Neuron (in vitro differentiated cells): ENCODE results near the gene APBA2.

Source experiments
- H2AFZ ChIP-seq: one replicate; pipeline ENCODE4 v1.6.1; 2013; ENCODE audit warnings: low read depth, mild to moderate bottlenecking, inconsistent platforms, low read length, moderate library complexity
- H3K27me3 ChIP-seq: one replicate; pipeline ENCODE4 v1.6.1; 2013; ENCODE audit warnings: low read length; ENCODE audit not compliant: insufficient read depth
- H3K36me3 ChIP-seq: one replicate; pipeline ENCODE4 v1.6.1; 2013; ENCODE audit warnings: low read length; ENCODE audit not compliant: insufficient read depth
- H3K4me1 ChIP-seq: one replicate; pipeline ENCODE4 v1.6.1; 2013; ENCODE audit warnings: low read length; ENCODE audit not compliant: insufficient read depth
- H3K4me3 ChIP-seq: 2 replicates; pipeline ENCODE4 v1.5.1; 2013; ENCODE audit warnings: mild to moderate bottlenecking, low read length, moderate library complexity
- H3K9me3 ChIP-seq: one replicate; pipeline ENCODE4 v1.6.1; 2013; ENCODE audit warnings: low read length

APBA2 gene

GRCh38 chr15:28892789-28893610, 7.2 kb downstream of the APBA2 start:
- Histone ChIP-seq H3K9me3 (peaks cover 17% of the 10 kb centered on the region), H3K36me3 (no peaks in the 10 kb centered on the region), H3K27me3 (no peaks in the 10 kb centered on the region), H3K4me3 (no peak overlapping the region), H3K4me1 (no peaks in the 10 kb centered on the region), H2AFZ (no peak overlapping the region)

GRCh38 chr15:28894631-28895030, 8.9 kb downstream of the APBA2 start:
- no peaks in the 10 kb centered on the region for H3K27me3 ChIP-seq
- no peak overlapping the region for H2AFZ ChIP-seq
- no peak overlapping the region for H3K4me3 ChIP-seq
- no peaks in the 10 kb centered on the region for H3K36me3 ChIP-seq
- H3K4me1 ChIP-seq = no peaks in the 10 kb centered on the region
- peaks cover 27% of the 10 kb centered on the region for H3K9me3 ChIP-seq

GRCh38 chr15:28895146-28895545, 9.4 kb downstream of the APBA2 start:
- Histone ChIP-seq H3K36me3 (no peaks in the 10 kb centered on the region), H3K27me3 (no peaks in the 10 kb centered on the region), H3K4me3 (no peak overlapping the region), H3K9me3 (peaks cover 27% of the 10 kb centered on the region), H3K4me1 (no peaks in the 10 kb centered on the region), H2AFZ (no peak overlapping the region)

DNA sequence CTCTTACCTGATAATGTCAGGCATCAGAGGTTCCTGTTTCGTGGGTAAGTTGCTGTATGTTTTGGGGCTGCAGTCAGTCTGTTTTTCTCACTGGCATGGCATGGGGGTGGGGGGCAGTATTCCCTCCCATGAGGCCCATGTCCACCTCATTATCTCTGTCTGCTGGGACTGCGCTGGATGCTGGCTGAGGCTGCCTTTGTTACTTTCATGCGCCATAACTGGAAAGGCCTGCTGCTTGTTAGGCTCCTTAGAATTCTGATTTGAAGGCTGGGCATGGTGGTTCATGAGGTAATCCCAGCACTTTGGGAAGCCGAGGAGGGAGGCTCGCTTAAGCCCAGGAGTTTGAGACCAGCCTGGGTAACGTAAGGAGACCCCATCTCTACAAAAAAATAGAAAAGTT, 9.8 kb downstream of the APBA2 start:
- Histone ChIP-seq H3K36me3 (no peaks in the 10 kb centered on the region), H3K4me3 (no peak overlapping the region), H3K9me3 (peaks cover 27% of the 10 kb centered on the region), H3K27me3 (no peaks in the 10 kb centered on the region), H2AFZ (no peak overlapping the region), H3K4me1 (no peaks in the 10 kb centered on the region)

- Histone ChIP-seq H3K36me3 (no peaks in the 10 kb centered on the region), H2AFZ (no peak overlapping the region), H3K27me3 (no peaks in the 10 kb centered on the region), H3K4me3 (no peak overlapping the region), H3K9me3 (peaks cover 27% of the 10 kb centered on the region), H3K4me1 (no peaks in the 10 kb centered on the region)
Measured at GRCh38 chr15:28896951-28897350, 11.2 kb downstream of the APBA2 start.

GRCh38 chr15:28897861-28898585, 12.2 kb downstream of the APBA2 start:
- H3K4me1 ChIP-seq = no peaks in the 10 kb centered on the region
- H3K4me3 ChIP-seq = no peak overlapping the region
- H3K27me3 ChIP-seq = no peaks in the 10 kb centered on the region
- no peaks in the 10 kb centered on the region for H3K36me3 ChIP-seq
- H2AFZ ChIP-seq = no peak overlapping the region
- peaks cover 27% of the 10 kb centered on the region for H3K9me3 ChIP-seq

DNA sequence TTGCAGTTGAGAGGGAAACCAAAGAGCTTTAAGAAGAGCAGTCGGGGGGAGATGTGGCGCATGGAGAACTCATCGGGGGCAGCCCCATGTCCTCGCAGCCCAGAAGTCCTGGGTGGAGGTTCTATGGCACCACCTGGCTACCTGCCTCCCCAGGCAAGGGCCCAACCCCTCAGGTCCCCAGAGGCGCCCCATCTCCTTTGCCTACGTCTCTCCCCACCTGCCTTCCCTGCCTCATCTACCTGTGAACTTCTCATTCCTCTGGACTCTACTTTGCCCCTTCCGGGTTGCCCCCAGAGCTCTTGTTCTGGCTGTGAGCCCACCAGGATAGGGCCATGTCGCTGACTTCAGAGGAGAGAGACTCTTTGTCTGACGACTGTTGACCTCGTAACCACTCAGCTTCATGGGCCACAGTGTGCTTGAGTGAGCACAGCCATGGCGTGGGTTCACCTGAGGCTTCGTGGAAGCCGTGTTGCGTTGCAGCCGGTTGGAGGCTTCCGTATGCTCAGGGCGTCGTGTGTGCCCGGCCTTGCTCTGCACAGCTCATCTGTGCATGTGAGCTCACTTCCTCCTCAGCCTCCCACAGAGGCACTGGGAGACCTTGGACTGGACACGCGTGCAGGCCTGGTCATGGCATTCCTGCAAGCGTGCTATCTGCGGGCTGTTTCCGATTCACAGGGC, 13.4 kb downstream of the APBA2 start:
- no peak overlapping the region for H2AFZ ChIP-seq
- peaks cover 27% of the 10 kb centered on the region for H3K9me3 ChIP-seq
- no peaks in the 10 kb centered on the region for H3K4me1 ChIP-seq
- no peaks in the 10 kb centered on the region for H3K36me3 ChIP-seq
- no peaks in the 10 kb centered on the region for H3K27me3 ChIP-seq
- no peak overlapping the region for H3K4me3 ChIP-seq

DNA sequence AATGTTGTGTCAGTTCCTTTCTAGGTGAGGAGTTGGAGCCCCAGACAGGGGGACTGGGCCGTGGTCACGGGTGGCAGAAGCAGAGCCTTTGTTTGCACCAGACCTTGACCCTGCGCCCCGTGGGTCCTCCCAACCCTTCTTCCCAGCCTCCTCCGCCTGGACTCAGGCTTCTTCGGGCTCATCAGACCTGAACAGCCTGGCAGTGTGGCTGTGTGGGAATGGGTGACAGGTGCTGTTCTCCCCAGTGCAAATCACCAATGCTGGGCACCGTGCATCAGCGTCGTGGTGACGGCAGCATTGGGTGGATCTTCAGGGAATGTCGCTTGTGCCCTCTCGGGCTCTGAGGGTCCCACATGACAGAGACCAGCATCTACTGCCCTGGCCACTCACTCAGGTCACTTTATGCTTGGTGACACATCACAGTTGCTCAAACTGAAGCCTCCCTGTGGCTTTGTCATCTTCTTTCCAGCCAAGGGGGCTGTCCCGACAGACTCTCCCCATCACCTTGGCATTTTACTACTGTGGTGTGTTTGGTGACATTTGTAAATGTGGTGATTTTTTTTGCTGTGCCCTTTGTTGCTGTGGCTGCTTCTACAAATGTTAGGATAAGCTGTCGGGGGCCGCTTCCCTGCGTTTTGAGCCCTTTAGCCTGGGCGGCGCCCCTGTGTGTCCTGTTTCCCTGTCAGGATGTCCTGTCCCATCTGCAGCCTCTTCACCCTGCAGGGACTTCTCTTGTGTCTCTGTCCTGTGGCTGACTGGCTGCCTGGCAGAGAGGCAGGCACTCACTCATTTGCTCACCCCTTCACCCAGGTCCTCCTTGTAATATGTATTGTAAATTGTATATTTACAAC, 14.5 kb downstream of the APBA2 start:
- Histone ChIP-seq H3K27me3 (no peaks in the 10 kb centered on the region), H2AFZ (no peak overlapping the region), H3K4me1 (peaks cover 6% of the 10 kb centered on the region), H3K36me3 (no peaks in the 10 kb centered on the region), H3K4me3 (no peak overlapping the region), H3K9me3 (peaks cover 21% of the 10 kb centered on the region)

GRCh38 chr15:28900892-28901586, 15.3 kb downstream of the APBA2 start:
- Histone ChIP-seq H3K27me3 (no peaks in the 10 kb centered on the region), H3K4me1 (peaks cover 9% of the 10 kb centered on the region), H3K9me3 (peaks cover 16% of the 10 kb centered on the region), H3K4me3 (no peak overlapping the region), H2AFZ (no peak overlapping the region), H3K36me3 (no peaks in the 10 kb centered on the region)

DNA sequence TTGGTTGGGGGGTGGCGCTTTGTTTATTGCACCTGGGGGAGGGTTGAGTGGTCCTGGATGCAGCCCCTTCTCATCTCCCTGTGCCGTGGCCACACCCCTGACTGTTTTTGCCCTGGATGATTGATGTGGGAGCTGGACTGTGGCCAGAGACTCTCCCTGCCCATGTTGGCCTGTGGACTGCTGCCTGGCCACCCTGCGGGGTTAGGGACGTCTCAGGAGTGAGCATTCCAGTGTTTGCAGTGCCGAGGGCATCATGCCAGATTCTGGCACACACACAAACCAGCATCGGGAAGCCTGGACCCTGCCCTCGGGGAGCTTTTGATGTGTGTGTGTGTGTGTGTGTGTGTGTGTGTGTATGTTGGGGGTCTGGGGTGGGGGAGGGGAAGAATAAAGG, 15.8 kb downstream of the APBA2 start:
- no peak overlapping the region for H2AFZ ChIP-seq
- peaks cover 9% of the 10 kb centered on the region for H3K4me1 ChIP-seq
- no peaks in the 10 kb centered on the region for H3K36me3 ChIP-seq
- peaks cover 16% of the 10 kb centered on the region for H3K9me3 ChIP-seq
- H3K4me3 ChIP-seq = no peak overlapping the region
- H3K27me3 ChIP-seq = no peaks in the 10 kb centered on the region

DNA sequence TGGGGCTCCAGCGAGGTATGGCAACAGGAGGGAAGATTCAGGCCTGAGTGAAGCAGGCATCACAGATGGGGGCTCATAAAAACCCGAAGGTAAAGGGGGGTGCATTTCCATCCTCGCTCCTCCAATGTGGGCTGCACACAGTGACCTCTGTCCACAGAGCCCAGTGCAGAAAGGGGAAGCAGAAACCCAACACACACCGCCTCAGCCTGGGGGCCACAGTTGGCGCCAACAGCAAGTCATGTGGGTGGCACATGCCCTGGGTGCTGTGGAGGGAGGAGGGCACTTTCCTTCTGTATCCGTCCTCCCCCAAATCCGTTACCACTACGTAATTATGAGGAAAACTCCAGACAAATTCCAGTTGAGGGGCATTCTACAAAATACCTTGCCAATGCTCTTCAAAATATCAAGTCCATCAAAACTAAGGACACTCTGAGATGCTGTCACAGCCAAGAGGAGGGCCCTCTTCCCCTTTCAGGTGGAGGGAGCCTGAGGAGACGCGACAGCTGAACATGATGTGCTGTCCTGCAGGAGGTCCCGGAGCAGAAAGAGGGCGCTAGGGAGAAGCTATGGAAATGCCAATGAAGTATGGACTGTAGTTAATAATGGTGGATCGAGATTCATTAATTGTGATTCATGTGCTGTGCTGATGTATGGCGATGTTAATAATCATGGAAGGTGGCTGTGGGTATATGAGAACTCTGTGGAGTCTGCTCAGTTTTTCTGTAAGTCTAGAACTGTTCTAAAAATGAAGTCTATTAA, 16.4 kb downstream of the APBA2 start:
- H3K36me3 ChIP-seq = no peaks in the 10 kb centered on the region
- H3K27me3 ChIP-seq = no peaks in the 10 kb centered on the region
- peaks cover 16% of the 10 kb centered on the region for H3K9me3 ChIP-seq
- peaks cover 9% of the 10 kb centered on the region for H3K4me1 ChIP-seq
- H2AFZ ChIP-seq = no peak overlapping the region
- H3K4me3 ChIP-seq = no peak overlapping the region

DNA sequence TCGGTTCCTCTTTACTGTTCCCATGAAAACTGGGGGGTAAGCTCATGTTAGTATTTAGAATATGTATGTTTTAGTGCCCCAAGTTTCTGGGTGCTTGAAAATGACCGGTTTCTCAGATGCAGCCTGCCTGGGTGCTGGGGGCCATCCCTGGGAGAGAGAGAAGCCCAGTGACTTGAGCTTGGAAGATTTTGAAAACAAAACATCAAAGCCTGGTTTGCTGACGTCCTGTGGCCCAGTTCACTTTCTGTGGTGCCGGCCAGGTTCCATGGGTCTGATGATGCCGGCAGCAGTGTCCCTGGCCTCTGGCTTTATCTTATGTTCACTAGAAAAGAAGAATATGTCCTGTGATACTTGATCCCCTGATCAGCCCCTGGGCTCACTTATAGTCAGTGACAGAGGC, 17.1 kb downstream of the APBA2 start:
- Histone ChIP-seq H3K4me3 (no peak overlapping the region), H3K36me3 (no peaks in the 10 kb centered on the region), H3K27me3 (no peaks in the 10 kb centered on the region), H3K9me3 (peaks cover 16% of the 10 kb centered on the region), H2AFZ (no peak overlapping the region), H3K4me1 (peaks cover 9% of the 10 kb centered on the region)
